GM19438 (cell line): Measurements from ENCODE around the gene LETM1.

Experiments
- ATAC-seq: cut with Tn5 transposase; IDR thresholded peaks from one replicate; pipeline ENCODE4 v1.9.1; 2021; ENCODE audit warnings: low read depth; ENCODE audit not compliant: unreplicated experiment

LETM1 gene

DNA sequence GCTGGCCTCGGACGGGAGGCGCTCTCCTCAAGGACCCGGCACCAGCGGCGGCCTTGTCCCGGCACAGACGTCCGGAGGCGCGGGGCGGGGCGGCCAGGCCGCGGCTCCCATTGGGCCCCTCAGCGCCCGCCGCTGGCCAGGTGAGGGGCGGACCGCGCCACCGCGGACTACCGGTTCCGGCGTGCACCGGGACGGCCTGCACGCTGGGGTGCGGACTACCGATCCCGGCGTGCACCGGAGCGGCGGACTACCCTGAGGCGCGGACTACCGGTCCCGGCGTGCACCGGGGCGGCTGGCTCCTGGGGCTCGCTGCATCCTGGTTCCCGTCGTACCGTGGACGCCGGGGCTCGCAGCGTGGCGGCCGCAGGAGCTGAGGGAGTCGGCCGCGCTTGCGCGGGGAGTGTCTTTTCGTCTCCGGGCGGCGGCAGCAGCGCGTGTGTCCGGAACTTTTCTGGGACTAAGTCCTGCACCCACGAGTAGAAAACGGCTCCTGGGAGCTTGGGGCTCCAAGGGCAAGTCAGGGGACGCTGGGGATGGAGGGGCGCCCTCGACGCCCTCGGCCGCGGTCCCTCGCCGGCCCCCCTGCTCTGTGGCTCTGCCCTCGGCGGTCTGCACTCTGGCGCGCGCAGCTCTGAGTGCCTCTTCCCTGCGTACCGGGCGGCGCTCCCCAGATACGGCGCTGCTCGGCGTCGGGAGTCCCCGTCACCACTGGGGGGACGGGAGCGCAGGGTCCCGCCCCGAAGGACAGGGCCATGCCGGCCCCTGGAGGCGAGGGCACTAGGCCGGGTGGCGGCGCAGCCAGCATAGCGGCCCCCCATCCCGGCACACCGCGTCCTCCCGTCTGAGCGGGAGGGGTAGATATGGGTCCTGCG lies at the start of gene LETM1:
LETM1 (minus strand) TSS at position 86 of the 872 bp plus-strand sequence. CDS start 206 bp downstream, outside the sequence.
- ATAC-seq: peak; percentile 71

DNA sequence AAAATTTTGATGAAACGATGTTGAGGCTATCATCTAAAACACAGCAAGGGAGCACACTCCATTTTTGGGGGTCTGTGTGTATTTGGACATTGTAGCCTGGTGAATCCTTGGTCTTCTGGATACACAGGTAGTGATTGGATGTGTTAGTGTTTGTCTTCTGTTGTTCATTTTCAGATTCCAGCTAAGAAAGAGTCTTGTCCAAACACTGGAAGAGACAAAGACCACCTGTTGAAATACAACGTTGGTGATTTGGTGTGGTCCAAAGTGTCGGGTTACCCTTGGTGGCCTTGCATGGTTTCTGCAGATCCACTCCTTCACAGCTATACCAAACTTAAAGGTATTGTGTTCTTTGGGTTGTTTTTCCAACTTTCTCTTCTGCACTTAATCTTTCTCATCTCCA lies 48.1 kb upstream of the LETM1 start:
- ATAC-seq: no peak

DNA sequence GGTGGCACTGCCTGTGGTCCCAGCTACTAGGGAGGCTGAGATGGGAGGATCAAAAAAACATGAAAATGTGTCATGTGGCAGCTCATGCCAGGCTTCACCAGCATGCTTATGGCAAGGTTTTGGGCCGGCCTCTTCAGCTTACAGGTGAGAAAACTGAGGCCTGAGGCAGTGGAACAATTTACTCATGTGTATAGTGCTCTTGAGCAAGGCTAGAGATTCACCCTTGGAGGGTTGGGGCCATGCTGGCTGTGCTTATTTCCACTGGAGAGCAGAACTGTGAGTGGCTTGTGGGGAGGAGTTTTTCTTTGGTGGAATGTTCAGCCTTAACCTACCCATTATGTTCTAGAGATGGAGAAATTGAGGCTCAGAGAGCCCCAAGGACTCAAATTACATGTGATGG lies 47.1 kb upstream of the LETM1 start:
- ATAC-seq: no peak

DNA sequence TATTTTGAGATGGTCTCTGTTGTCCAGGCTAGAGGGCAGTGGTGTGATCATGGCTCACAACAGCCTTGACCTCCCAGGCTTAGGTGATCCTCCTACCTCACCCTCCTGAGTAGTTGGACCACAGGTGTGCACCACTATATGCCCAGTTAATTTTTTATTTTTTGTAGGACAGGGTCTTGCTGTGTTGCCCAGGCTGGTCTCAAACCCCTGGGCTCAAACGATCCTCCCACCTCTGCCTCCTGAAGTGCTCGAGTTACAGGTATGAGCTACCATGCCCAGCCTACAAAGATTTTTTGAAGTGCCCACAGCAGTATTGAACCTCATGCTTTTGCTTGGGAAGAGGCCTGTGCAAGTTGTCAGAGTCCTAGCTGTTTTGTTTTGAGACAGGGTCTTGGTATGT lies 46.3 kb upstream of the LETM1 start:
- no peak for ATAC-seq

DNA sequence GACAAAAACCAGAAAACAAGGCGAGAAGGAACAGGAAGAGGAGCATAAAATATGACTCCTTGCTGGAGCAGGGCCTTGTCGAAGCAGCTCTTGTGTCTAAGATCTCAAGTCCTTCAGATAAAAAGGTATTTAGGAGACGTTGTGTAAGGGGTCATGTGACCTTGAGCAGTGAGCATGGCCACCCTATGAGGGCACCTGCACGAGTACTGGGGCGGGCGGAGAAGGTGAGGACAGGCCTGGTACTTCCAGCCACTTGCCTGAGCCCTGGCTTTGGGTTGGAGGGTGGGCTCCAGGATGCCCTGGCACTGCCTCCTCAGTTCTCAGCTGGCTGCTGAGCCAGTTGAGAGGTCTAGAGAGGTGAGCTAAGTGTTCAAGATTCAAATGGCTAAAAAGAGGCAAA lies 45.2 kb upstream of the LETM1 start:
- ATAC-seq: no peak

DNA sequence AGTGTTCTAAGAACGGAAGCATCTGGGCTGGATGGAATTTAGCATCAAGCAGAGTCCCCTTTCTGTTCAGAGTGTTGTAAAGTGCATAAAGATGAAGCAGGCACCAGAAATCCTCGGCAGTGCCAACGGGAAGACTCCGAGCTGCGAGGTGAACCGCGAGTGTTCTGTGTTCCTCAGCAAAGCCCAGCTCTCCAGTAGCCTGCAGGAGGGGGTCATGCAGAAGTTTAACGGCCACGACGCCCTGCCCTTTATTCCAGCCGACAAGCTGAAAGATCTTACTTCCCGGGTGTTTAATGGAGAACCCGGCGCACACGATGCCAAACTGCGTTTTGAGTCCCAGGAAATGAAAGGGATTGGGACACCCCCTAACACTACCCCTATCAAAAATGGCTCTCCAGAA lies 44.7 kb upstream of the LETM1 start:
- no peak for ATAC-seq

DNA sequence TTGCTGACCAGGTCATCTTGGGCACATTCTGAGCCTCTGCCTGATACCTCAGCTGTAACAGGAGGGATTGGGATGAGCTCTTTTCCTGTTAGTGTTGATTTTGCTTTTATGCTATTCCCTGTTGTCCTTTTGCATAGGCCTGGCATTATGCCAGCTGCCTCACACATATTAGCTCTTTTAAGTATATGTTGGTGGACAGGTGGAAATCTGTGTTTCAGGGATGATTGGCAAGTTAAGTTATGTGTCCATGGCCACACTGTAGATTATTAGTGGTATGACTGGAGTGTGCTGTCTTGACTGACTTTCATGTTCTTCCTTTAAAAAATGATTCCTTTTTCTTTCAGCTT lies 44.1 kb upstream of the LETM1 start:
- no peak for ATAC-seq

DNA sequence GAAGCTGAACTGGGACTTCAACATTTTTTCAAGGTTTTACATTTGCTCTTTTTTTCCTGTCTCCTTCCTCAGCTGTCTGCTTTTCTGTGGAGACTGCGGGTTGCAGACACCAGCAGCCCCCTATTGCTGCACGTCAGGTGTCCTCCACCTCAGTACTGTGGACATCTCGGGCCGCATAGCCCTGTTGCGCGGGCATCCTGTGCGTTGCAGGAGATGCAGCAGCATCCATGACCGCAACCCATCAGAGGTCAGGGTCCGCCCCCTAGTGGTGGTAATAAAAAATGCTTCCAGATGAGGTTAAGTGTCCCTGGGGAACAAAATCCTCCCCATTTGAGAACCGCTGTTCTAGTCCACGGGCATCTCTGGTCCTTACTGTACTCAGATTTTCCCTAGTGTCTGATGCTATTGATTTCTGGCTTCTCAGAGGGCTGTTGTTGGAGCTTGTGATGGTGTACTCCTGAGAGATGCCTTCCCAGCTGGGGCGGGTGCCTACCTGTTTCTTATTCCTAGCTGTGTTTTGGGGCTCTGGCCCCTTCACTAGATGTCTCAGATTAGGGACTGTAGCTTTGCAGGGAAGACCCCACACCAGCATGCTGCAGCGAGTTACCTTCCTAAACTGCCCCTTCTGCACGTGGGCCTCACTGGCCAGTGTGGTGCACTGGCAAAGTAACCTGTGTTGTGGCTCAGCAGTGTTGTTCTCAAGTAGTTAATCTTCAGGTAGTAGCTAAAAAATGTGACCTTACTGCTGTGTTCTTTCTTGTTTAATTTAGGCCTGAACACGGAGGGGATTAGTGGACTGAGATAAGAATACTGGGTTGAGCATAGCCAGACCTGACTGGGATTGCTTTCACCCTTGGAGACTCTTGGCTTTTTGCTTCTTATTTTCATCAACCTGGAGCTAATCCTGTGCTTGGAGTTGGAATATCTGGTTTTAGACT lies 43.5 kb upstream of the LETM1 start:
- peak; percentile 77 for ATAC-seq

DNA sequence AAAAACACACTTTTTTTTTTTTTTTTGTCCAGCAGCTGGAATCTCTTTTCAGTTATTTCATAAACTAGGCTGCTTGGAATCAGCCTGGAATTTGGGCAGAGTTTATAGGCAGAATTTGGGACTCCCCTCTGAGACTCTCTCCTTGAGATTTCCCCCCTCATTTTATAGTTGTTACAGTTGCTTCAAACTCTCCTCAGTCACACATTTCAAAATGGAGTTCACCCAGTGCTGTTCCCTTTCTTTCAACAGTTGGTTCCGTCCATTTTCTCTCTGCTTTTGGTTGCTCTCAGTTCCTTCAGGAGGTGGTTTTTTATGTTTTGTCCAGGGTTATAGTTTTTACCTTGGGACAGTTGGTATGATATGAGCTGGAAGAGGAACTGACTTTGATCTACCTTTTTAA lies 42.7 kb upstream of the LETM1 start:
- no peak for ATAC-seq

DNA sequence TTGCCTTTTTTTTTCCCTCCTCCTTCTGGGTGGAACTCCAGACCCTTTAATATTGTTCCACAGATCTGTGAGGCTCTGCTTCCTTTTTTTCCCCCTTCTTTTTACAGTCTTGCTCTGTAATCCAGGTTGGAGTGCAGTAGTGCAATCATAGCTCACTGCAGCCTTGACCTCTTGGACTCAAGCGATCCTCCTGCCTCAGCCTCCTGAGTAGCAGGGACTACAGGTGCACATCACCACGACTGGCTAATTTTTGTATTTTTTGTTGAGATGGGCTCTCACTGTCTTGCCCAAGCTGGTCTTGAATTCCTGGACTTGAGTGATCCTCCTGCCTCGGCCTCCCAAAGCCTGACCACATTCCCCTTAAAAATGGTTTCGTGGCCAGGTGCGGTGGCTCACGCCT lies 42.1 kb upstream of the LETM1 start:
- ATAC-seq: no peak

DNA sequence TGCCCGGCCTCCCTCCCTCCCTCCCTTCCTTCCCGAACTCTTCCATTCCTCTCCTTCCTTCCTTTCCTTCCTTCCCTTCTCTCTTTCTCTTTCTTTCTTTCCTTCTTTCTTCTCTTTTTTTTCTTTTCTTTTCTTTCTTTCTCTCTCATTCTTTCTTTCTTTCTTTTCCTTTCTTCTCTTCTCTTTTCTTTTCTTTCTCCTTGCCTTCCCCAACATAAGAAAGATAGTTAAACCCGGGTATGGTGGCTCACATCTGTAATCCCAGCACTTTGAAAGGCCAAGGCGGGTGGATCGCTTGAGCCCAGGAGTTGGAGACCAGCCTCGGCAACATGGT lies 40.7 kb upstream of the LETM1 start:
- ATAC-seq: no peak

DNA sequence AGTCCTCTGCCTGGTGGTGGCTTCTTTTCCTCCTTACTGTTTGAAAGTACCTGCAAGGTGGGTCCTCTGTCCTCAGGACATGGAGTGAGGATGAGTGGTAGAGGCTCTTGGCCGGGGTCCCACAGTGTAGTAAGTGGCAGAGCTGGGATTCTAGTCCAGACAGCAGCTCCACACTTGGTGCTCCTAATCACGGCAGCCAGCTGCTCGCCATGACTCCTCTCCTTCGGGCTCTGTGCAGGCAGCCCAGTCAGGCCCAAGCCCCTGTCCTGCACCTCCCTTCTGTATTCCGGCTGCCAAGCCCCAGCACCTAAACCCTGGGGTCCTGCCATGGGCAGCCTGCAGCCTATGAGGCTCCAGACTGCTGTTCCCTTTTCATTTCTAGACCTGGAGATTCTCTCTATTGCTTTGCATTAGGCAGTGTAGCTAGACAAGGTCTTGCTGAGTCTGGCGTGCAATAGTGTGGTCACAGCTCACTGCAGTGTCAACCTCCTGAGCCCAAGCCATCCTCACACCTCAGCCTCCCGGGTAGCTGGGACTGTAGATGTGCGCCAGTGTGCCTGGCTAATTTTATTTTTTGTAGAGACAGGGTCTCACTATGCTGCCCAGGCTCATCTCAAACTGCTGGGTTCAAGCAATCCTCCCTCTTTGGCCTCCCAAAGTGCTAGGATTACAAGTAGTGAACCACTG lies 40.2 kb upstream of the LETM1 start:
- ATAC-seq: no peak

DNA sequence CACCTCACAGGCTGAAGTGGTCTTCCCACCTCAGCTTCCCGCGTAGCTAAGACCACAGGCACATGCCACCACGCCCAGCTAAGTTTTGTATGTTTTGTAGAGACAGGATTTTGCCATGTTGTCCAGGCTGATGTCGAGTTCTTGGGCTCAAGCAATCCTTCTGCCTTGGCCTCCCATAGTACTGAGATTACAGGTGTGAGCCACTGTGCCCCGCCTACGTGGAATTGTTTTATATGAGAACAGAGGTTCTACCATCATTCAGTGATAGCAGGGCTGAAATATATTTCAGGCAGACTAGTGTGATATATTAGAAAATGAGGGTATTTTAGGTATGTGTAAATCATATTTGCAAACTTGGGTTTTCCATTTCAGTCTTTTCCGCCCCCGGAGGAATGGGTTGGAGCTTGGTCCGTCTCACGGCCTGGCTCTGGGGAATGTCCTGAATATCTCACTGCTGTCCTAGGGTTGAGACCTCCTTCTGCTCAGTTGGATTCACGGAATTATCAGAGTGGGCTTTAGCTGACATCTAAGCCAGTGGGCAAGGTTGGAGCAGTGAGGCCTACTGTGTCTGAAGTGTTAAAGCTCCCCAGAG lies 35.1 kb upstream of the LETM1 start:
- no peak for ATAC-seq

DNA sequence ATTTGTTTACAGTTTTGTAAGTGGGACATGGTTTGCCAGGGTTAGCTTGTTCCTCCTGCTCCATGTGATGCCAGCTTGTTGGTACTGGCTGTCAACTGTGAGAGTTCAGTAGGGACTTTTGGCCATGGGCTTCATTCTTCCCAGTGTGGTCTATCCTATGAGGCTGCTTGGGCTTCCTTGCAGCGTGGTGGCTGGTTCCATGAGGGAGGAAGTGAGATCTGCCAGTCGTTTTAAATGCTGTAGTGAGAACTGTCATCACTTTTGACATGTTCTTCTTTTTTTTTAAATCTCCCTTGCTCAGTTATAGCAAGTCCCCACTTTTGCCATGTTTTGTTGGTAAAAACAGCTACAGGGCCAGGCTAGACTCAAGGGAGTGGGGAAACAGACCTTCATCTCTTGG lies 31.1 kb upstream of the LETM1 start:
- no peak for ATAC-seq

DNA sequence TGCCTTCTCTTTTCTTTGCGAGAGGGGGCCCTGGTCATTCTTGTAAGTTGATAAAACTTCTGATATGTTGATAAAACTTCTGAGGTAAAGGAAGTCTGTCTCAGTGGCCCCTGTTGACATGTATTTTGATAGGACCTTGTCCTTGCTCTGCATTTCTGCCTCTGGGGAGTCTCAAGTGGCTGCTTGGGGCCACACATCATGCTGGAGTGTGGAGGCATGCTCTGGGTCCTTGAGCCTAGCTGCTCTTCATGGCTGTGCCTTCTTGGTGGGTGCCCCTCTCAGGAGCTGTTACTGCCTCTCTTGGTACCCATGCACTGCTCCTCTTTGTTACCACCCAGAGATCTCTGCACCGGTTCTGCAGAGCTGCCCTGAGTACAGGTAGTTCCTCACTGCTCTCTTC lies 29.5 kb upstream of the LETM1 start:
- ATAC-seq: no peak

DNA sequence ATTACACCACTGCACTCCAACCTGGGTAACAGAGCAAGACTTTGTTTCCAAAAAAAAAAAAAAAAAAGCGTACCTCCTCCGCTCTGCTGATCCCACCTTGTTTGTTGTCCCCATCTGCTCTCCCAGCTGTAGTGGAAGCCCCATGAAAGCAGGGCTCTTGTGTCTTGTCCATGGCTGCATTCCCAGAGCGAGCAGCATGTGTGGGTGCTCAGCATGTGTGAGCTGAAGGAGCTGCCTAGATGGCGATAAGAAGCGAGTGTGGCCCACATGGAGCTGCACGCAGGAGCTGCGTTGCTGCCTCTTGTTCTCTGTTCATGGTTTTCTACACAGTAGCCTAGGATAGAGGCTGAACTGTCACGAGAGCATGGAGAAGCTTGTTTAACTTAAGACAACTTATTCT lies 27.6 kb upstream of the LETM1 start:
- no peak for ATAC-seq

DNA sequence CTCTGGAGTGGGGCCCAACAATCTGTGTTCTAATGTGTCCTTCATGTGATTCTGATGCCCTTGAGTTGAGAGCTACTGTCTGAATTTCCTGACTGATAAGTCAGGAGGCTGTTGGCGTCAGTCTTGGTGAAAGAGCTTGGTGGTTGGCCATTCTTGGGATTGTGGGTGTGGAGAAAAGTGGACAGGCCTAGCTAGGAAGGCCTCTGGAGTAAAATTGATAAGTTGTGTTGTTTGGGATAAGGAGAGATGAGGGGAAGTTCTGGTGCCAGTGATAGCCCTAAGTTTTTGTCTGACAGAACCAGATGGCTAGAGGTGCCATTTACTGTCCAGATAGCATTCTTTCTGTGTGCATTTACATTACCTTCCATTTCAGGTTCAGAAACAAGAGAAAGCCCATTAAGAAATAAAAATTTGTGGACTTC lies 26.9 kb upstream of the LETM1 start:
- ATAC-seq: no peak

DNA sequence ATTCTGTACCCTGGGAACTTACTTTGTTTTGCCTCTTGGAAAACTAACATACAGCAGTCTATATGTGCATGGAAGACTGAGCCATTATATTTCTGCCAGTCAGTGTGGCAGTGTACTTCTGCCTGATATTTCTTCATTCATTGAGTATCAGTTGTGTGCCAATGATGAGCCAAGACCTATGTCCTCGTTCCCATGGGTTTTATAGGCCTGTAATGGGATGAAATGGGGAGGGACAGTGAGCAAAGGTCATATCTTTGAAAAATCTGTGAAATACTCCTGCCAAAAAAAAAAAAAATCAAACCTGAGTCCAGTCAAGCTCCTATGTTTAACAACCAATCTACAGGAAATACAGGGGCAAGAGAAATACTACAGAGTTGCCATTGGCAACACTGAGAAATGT lies 24.4 kb upstream of the LETM1 start:
- no peak for ATAC-seq

DNA sequence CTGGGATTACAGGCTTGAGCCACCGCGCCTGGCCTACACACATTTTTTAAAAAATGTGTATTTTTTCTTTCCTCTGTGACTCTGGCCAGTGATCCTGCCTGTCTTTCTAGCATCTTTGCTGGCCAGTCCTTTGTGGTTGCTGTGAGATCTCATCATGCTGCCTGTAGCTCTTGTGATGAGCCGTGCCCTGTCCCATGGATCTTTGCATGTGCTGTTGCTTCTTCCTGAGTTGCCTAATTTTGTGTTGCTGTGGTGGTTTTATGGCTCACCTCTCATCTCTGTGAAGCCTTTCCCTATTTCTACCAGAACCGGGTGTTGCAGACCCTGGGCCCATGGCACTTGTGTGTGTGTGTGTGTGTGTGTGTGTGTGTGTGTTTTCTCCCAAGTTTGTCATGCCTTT lies 23.5 kb upstream of the LETM1 start:
- ATAC-seq: no peak

DNA sequence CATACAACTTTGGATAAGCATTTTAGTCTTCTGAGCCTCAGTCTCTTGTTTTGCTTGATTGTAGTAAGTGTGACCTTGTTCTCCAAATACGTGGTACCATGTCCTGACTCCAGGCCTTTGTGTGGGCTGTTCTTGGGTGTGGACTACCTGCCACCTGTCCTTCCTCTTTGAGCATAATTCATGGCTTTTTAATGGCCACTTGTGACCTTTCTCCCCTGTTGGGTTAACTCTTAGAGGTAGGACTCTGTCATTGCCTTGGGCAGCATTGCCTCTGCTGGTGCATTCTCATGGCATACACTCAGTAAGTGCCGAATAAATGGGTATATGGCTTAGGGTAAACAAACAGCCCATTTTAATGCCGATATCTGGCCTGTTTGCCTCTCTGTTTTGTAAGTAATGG lies 18.2 kb upstream of the LETM1 start:
- no peak for ATAC-seq

DNA sequence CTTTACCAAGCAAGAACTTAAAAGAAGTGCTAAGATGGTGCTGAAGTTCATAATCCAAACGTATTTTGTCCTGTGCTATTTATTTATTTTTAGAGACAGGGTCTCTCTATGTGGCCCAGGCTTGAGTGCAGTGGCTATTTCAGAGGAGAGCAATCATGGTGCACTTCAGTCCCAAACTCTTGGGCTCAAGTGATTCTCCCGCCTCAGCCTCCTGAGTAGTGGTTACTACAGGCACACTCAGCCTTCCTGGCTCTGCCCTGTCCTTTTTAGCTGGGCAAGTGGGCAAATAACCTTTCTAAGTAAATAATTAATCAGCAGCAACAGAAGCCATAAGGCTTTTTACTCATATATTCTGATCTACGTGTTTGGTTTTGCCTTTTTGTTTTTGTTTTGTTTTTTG lies 17.8 kb upstream of the LETM1 start:
- no peak for ATAC-seq
